ENCODE measurements around the gene INTS11.

Gene INTS11

GRCh38 chr1:1299686-1300351 is 24.6 kb downstream of the INTS11 start:
- DNase-seq (ENCODE audit: low read depth in 2 of 2): no peak

GRCh38 chr1:1298861-1299685 is 25.4 kb downstream of the INTS11 start:
- no peak for DNase-seq (ENCODE audit: low read depth in 2 of 2)

DNA sequence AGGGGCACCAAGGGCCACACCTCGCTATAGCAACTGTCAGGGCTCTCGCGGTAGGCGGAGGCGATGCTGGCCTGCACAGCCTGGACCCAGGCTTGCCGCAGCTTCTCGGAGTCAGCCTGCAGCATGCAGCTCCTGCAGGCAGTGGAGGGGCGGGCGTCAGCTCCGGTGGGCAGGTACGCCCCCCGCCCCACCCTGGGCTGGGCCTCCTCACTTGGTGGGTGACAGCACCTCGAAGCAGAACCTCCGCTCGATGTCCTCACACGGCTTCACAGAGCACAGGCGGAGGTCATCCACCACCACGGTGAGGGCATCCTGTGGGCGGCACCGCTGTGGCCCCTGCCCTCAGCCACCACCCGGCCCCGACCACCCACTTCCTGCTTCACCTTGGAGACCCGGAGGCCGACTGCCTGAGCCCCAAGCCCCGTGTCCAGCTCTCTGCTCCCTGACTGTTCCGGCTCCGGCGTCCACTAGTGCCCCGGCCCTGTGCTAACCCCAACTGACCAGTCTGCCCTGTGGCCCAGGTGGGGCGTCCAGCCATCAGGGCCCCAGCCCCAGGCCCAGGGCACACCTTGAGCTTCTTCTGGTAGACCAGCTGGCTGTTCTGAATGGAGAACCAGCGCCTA is 26.5 kb downstream of the INTS11 start:
- DNase-seq (ENCODE audit: low read depth in 2 of 2): no peak

GRCh38 chr1:1296070-1297061 is 28.1 kb downstream of the INTS11 start:
- no peak for DNase-seq (ENCODE audit: low read depth in 2 of 2)

GRCh38 chr1:1295154-1295923 is 29.1 kb downstream of the INTS11 start:
- DNase-seq (ENCODE audit: low read depth in 2 of 2): no peak

- DNase-seq (ENCODE audit: low read depth in 2 of 2): no peak
These were observed 30.1 kb downstream of the INTS11 start for GRCh38 chr1:1294250-1294890.

- DNase-seq (ENCODE audit: low read depth in 2 of 2): no peak
These were observed 30.9 kb downstream of the INTS11 start for GRCh38 chr1:1293263-1294249.

DNA sequence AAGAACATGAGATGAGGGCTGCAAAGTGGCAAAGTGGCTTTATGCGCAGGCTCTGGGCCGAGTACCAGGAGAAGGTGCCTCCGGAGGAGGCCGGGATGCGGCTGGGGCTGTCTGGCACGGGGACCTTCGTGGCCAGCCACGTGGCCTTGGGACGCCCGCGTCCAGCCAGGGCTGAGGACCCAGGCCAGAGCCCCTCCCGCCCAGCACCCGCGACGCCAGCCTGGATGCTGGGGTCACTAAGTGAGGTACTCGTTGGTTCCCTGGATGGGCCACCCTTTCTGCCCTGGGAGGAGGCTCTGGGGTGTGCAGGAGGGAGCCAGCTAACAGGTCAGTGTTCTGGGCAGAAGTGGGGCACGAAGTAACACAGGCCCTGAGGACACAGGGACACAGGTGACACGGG is 31.6 kb downstream of the INTS11 start:
- no peak for DNase-seq (ENCODE audit: low read depth in 2 of 2)

GRCh38 chr1:1292442-1292779 is 32.0 kb downstream of the INTS11 start:
- DNase-seq (ENCODE audit: low read depth in 2 of 2): no peak

- peak in 1 of 2 experiments; percentile 48 for DNase-seq (ENCODE audit: low read depth in 2 of 2)
These were observed 32.7 kb downstream of the INTS11 start for GRCh38 chr1:1291548-1292441.

GRCh38 chr1:1291023-1291528 is 33.4 kb downstream of the INTS11 start:
- no peak for DNase-seq (ENCODE audit: low read depth in 2 of 2)

- DNase-seq (ENCODE audit: low read depth in 2 of 2): peak in 1 of 2 experiments; percentile 58
These were observed 34.2 kb downstream of the INTS11 start for GRCh38 chr1:1290238-1290731.

DNA sequence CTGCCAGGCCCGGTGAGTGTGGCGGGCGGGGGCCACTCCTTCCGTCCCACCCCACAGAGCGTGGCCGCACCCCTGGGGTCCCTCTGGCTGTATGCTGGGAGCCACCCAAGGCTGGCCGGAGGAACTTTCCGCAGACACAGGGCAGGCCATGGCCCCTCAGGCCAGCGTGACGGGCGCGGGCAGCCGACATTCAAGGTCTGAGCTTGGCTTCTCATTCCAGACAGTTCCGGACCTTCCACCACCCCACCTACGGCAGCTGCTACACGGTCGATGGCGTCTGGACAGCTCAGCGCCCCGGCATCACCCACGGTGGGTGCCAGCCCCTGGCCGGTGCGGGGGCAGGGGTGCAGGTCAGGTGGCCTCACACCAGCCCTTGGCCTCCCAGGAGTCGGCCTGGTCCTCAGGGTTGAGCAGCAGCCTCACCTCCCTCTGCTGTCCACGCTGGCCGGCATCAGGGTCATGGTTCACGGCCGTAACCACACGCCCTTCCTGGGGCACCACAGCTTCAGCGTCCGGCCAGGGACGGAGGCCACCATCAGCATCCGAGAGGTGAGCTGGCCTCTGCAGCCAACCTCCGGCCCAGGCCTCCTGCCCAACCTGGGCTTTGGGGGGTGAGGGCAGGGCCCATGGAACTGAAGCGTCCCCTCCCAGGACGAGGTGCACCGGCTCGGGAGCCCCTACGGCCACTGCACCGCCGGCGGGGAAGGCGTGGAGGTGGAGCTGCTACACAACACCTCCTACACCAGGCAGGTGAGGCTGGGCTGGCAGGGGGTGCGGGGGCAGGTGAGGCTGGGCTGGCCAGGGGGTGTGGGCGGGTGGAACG is 37.0 kb downstream of the INTS11 start:
- no peak for DNase-seq (ENCODE audit: low read depth in 2 of 2)

GRCh38 chr1:1286313-1287261 is 37.9 kb downstream of the INTS11 start:
- DNase-seq (ENCODE audit: low read depth in 2 of 2): no peak

GRCh38 chr1:1285611-1286311 is 38.7 kb downstream of the INTS11 start:
- no peak for DNase-seq (ENCODE audit: low read depth in 2 of 2)
